ACC112 (cell line): ENCODE results near the gene PACS1.

Source experiments
- H2AFZ ChIP-seq: fragments of 200-600 bp; sonication (generic); one replicate; pipeline ENCODE4 v1.6.0; 2017; ENCODE audit warnings: antibody characterized with exemption, low read length; ENCODE audit not compliant: unreplicated experiment
- H3K27ac ChIP-seq: fragments of 200-600 bp; sonication (generic); 2 replicates; pipeline ENCODE4 v1.5.1; 2014; ENCODE audit warnings: low read depth, mild to moderate bottlenecking, antibody characterized with exemption, low read length, moderate library complexity
- H3K27me3 ChIP-seq: fragments of 200-600 bp; sonication (generic); 2 replicates; pipeline ENCODE4 v1.6.1; 2014; ENCODE audit warnings: mild to moderate bottlenecking, antibody characterized with exemption, low read length, moderate library complexity, mixed read lengths; ENCODE audit not compliant: insufficient read depth
- H3K36me3 ChIP-seq: fragments of 200-600 bp; sonication (generic); 2 replicates; pipeline ENCODE4 v1.6.1; 2016; ENCODE audit warnings: mild to moderate bottlenecking, antibody characterized with exemption, low read length, moderate library complexity, mixed read lengths; ENCODE audit not compliant: insufficient read depth
- H3K4me1 ChIP-seq: fragments of 200-600 bp; sonication (generic); one replicate; pipeline ENCODE4 v1.6.1; 2016; ENCODE audit warnings: low read length, mixed read lengths; ENCODE audit not compliant: insufficient read depth, unreplicated experiment, control insufficient read depth
- H3K4me3 ChIP-seq: fragments of 200-600 bp; sonication (generic); 2 replicates; pipeline ENCODE4 v1.5.1; 2014; ENCODE audit warnings: mild to moderate bottlenecking, low read depth, low read length
- H3K79me2 ChIP-seq: fragments of 200-600 bp; sonication (generic); one replicate; pipeline ENCODE4 v1.6.0; 2016; ENCODE audit warnings: low read length; ENCODE audit not compliant: control insufficient read depth, unreplicated experiment, insufficient read depth

The PACS1 gene

GRCh38 chr11:66289548-66290329 is 219.7 kb downstream of the PACS1 start:
- Histone ChIP-seq H3K4me3 (peak overlapping the region; percentile 76), H3K4me1 (peaks cover 15% of the 10 kb centered on the region), H3K79me2 (peaks cover 21% of the 10 kb centered on the region), H2AFZ (no peak overlapping the region), H3K36me3 (no peaks in the 10 kb centered on the region), H3K27me3 (peaks cover 27% of the 10 kb centered on the region), H3K27ac (peak overlapping the region; percentile 85)

GRCh38 chr11:66290330-66290621 is 220.2 kb downstream of the PACS1 start:
- Histone ChIP-seq H3K36me3 (no peaks in the 10 kb centered on the region), H3K27ac (no peak overlapping the region), H3K4me1 (peaks cover 15% of the 10 kb centered on the region), H3K79me2 (peaks cover 21% of the 10 kb centered on the region), H2AFZ (no peak overlapping the region), H3K27me3 (peaks cover 27% of the 10 kb centered on the region), H3K4me3 (peak overlapping the region; percentile 76)

- H3K36me3 ChIP-seq, result no peaks in the 10 kb centered on the region
- no peak overlapping the region for H3K4me3 ChIP-seq
- H3K27me3 ChIP-seq, result peaks cover 27% of the 10 kb centered on the region
- H3K4me1 ChIP-seq, result peaks cover 15% of the 10 kb centered on the region
- H2AFZ ChIP-seq, result no peak overlapping the region
- H3K27ac ChIP-seq, result no peak overlapping the region
- peaks cover 21% of the 10 kb centered on the region for H3K79me2 ChIP-seq
Observed at GRCh38 chr11:66291303-66291705, 221.2 kb downstream of the PACS1 start.

GRCh38 chr11:66291706-66292542 is 221.9 kb downstream of the PACS1 start, which contains the start of gene TMEM151A:
Gene TMEM151A (plus strand): TSS chr11:66291894. CDS start chr11:66292014, 120 bp downstream.
- Histone ChIP-seq H3K4me1 (peaks cover 15% of the 10 kb centered on the region), H3K79me2 (peaks cover 18% of the 10 kb centered on the region), H3K27me3 (peaks cover 27% of the 10 kb centered on the region), H3K36me3 (no peaks in the 10 kb centered on the region), H3K4me3 (peak within 1 kb of the TSS; percentile 53), H3K27ac (no peak within 1 kb of the TSS), H2AFZ (no peak within 1 kb of the TSS)

- H2AFZ ChIP-seq, result no peak overlapping the region
Observed at GRCh38 chr11:66292543-66293332, 222.7 kb downstream of the PACS1 start.

DNA sequence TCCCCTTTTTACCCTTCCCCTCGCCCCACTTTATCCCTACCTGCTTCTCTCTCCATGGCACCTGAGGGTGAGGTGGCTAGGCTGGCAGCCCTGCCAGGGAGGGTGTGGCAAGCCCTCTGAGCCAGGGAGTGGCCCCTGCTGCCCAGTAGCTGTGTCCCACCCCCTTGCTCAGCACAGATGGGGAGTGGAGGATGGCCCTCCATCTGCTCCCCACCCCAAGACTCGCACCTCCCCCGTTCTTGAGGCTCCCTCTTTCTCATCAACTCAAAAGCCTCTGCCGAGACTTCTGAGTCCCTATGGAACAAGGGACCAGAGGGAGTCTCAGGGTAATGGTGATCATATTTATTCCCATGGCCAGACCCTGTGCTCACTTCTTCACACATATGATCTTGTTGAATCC is 223.3 kb downstream of the PACS1 start:
- peaks cover 27% of the 10 kb centered on the region for H3K27me3 ChIP-seq
- H3K79me2 ChIP-seq, result peaks cover 3% of the 10 kb centered on the region
- no peak overlapping the region for H2AFZ ChIP-seq
- H3K4me1 ChIP-seq, result peaks cover 7% of the 10 kb centered on the region
- no peak overlapping the region for H3K27ac ChIP-seq
- no peaks in the 10 kb centered on the region for H3K36me3 ChIP-seq
- H3K4me3 ChIP-seq, result no peak overlapping the region

More at GRCh38 chr11:66292543-66293332, 222.7 kb downstream of the PACS1 start:
- no peak overlapping the region for H3K4me3 ChIP-seq
- H3K27me3 ChIP-seq, result peaks cover 27% of the 10 kb centered on the region
- H3K27ac ChIP-seq, result no peak overlapping the region
- peaks cover 10% of the 10 kb centered on the region for H3K79me2 ChIP-seq
- H3K36me3 ChIP-seq, result no peaks in the 10 kb centered on the region
- H3K4me1 ChIP-seq, result peaks cover 11% of the 10 kb centered on the region

DNA sequence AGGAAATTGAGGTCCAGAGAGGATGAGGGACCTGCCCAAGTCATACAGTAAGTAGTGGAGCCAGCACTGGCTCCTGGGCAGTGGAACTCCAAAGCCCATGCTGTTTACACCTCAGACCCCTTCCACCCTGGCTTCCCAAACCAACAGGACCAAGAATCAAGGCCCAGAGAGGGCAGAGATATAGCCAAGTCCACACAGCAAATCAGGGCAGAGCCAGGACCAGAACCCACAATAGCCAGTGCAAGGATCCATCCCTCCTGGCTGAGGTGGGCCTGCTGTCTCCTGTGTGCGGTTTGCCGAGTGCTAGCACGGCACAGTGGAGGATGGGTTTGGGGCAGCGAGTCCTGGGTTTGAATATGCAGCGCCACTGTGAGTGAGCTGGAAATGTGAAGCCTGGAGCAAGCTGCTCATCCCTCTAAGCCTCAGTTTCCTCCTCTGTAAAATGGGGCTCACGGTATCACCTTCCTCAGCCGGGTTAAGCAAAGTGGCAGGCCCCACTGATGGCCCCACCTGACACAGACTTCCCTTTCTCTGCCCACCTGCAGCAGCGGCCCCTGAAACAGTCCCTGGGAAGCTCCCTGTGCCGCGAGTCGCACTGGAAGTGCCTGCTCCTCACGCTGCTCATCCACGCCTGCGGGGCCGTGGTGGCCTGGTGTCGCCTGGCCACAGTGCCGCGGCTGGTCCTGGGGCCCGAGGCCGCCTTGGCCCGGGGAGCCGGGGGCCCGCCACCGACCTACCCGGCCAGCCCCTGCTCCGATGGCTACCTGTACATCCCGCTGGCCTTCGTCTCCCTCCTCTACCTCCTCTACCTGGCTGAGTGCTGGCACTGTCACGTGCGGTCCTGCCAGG is 223.9 kb downstream of the PACS1 start:
- Histone ChIP-seq H3K4me3 (no peak overlapping the region), H3K27ac (no peak overlapping the region), H3K4me1 (peaks cover 7% of the 10 kb centered on the region), H3K79me2 (no peaks in the 10 kb centered on the region), H3K27me3 (peaks cover 27% of the 10 kb centered on the region), H3K36me3 (no peaks in the 10 kb centered on the region), H2AFZ (no peak overlapping the region)
